Osteocyte (in vitro differentiated cells): Measurements from ENCODE around the gene HMCN2. TPM values are rescaled to one million over a fixed set of nuclear protein-coding genes. Genes with fewer than 3 reads are reported as not detected.

Experiments used
- DNase-seq: peaks from one replicate; pipeline ENCODE4 v3.0.0; 2021; ENCODE audit warnings: mixed read lengths; ENCODE audit not compliant: unreplicated experiment; ENCODE audit errors: extremely low spot score
- H3K27ac Mint-ChIP-seq: one replicate; pipeline ENCODE4 v1.8.0; 2021; ENCODE audit warnings: mild to moderate bottlenecking, mixed read lengths; ENCODE audit not compliant: unreplicated experiment
- H3K27me3 Mint-ChIP-seq: one replicate; pipeline ENCODE4 v1.8.0; 2021; ENCODE audit warnings: mixed read lengths; ENCODE audit not compliant: unreplicated experiment
- H3K36me3 Mint-ChIP-seq: one replicate; pipeline ENCODE4 v1.8.0; 2021; ENCODE audit warnings: mixed read lengths; ENCODE audit not compliant: unreplicated experiment
- H3K4me1 Mint-ChIP-seq: one replicate; pipeline ENCODE4 v1.8.0; 2021; ENCODE audit warnings: mixed read lengths; ENCODE audit not compliant: unreplicated experiment
- H3K4me3 Mint-ChIP-seq: one replicate; pipeline ENCODE4 v1.8.0; 2021; ENCODE audit warnings: mild to moderate bottlenecking, moderate library complexity, mixed read lengths; ENCODE audit not compliant: unreplicated experiment
- H3K9me3 Mint-ChIP-seq: one replicate; pipeline ENCODE4 v1.8.0; 2021; ENCODE audit warnings: mixed read lengths; ENCODE audit not compliant: unreplicated experiment
- CTCF ChIP-seq: fragments of 200-600 bp; sonication (generic); IDR thresholded peaks from 2 replicates; pipeline ENCODE4 v1.5.0; 2021; ENCODE audit warnings: antibody characterized with exemption, mild to moderate bottlenecking, moderate library complexity
- total RNA-seq: library from RNA; stranded (reverse); gene quantifications from 2 replicates; pipeline ENCODE4 v1.2.1, GENCODE V29; 2021

Gene HMCN2
- total RNA-seq, 1 donor from 2014 or later, result 0.05 TPM

- H3K9me3 Mint-ChIP-seq, result no peaks in the 10 kb centered on the region
- no peak for DNase-seq
- H3K27ac Mint-ChIP-seq, result no peak overlapping the region
- H3K27me3 Mint-ChIP-seq, result peaks cover 19% of the 10 kb centered on the region
- H3K4me1 Mint-ChIP-seq, result no peaks in the 10 kb centered on the region
- no peak for TF ChIP-seq CTCF
- no peaks in the 10 kb centered on the region for H3K36me3 Mint-ChIP-seq
- H3K4me3 Mint-ChIP-seq, result no peak overlapping the region
Observed at GRCh38 chr9:130349398-130349797, 83.8 kb downstream of the HMCN2 start.

- TF ChIP-seq CTCF, result no peak
- Mint-ChIP-seq H3K27me3 (peaks cover 19% of the 10 kb centered on the region), H3K4me1 (no peaks in the 10 kb centered on the region), H3K36me3 (no peaks in the 10 kb centered on the region), H3K27ac (no peak overlapping the region), H3K4me3 (no peak overlapping the region), H3K9me3 (no peaks in the 10 kb centered on the region)
- DNase-seq, result no peak
Observed at GRCh38 chr9:130351343-130351742, 85.8 kb downstream of the HMCN2 start.

- no peak overlapping the region for H3K27ac Mint-ChIP-seq
- H3K4me3 Mint-ChIP-seq, result no peak overlapping the region
- no peaks in the 10 kb centered on the region for H3K9me3 Mint-ChIP-seq
- DNase-seq, result no peak
- H3K36me3 Mint-ChIP-seq, result no peaks in the 10 kb centered on the region
- no peak for TF ChIP-seq CTCF
- H3K27me3 Mint-ChIP-seq, result peaks cover 12% of the 10 kb centered on the region
- no peaks in the 10 kb centered on the region for H3K4me1 Mint-ChIP-seq
Observed at GRCh38 chr9:130352081-130352480, 86.5 kb downstream of the HMCN2 start.

GRCh38 chr9:130352586-130353285 lies 87.2 kb downstream of the HMCN2 start:
- Mint-ChIP-seq H3K9me3 (no peaks in the 10 kb centered on the region), H3K4me3 (no peak overlapping the region), H3K27me3 (peaks cover 12% of the 10 kb centered on the region), H3K36me3 (no peaks in the 10 kb centered on the region), H3K4me1 (no peaks in the 10 kb centered on the region), H3K27ac (no peak overlapping the region)
- no peak for DNase-seq
- TF ChIP-seq CTCF, result no peak

- peak; percentile 84 for DNase-seq
- Mint-ChIP-seq H3K4me3 (no peak overlapping the region), H3K4me1 (no peaks in the 10 kb centered on the region), H3K27me3 (peaks cover 15% of the 10 kb centered on the region), H3K27ac (no peak overlapping the region), H3K36me3 (no peaks in the 10 kb centered on the region), H3K9me3 (no peaks in the 10 kb centered on the region)
- no peak for TF ChIP-seq CTCF
Observed at GRCh38 chr9:130354378-130354777, 88.8 kb downstream of the HMCN2 start.
